Measurements from ENCODE around the gene FYN.
A peak's percentile ranks its signal among the peaks of the same experiment; 100 is the strongest.

The FYN gene

GRCh38 chr6:111769365-111770152 is 103.7 kb downstream of the FYN start:
- Histone ChIP-seq H3K9me3 (ENCODE audit: control insufficient read depth, low read length) (no peaks in the 10 kb centered on the region), H3K36me3 (ENCODE audit: control insufficient read depth, insufficient read depth, low read length) (peaks cover 20% of the 10 kb centered on the region), H3K4me3 (ENCODE audit: extremely low read depth, insufficient read depth, low read length, poor library complexity, severe bottlenecking) (no peak overlapping the region), H3K4me1 (ENCODE audit: control insufficient read depth, insufficient read depth, low read length, poor library complexity, severe bottlenecking) (peaks cover 6% of the 10 kb centered on the region), H3K27ac (ENCODE audit: low read depth, low read length, severe bottlenecking) (no peak overlapping the region)
- no CpG with 5 or more reads among the region's 1 CpG for WGBS, 2 experiments (ENCODE audit: insufficient coverage in 2 of 2)

- H3K4me3 ChIP-seq (ENCODE audit: extremely low read depth, insufficient read depth, low read length, poor library complexity, severe bottlenecking), result no peak overlapping the region
- no peaks in the 10 kb centered on the region for H3K9me3 ChIP-seq (ENCODE audit: control insufficient read depth, low read length)
- H3K4me1 ChIP-seq (ENCODE audit: control insufficient read depth, insufficient read depth, low read length, poor library complexity, severe bottlenecking), result no peaks in the 10 kb centered on the region
- no peak overlapping the region for H3K27ac ChIP-seq (ENCODE audit: low read depth, low read length, severe bottlenecking)
- H3K36me3 ChIP-seq (ENCODE audit: control insufficient read depth, insufficient read depth, low read length), result peaks cover 16% of the 10 kb centered on the region
- no CpG with 5 or more reads among the region's 2 CpGs for WGBS, 2 experiments (ENCODE audit: insufficient coverage in 2 of 2)
Observed at GRCh38 chr6:111768431-111768770, 104.9 kb downstream of the FYN start.

GRCh38 chr6:111767752-111768430 is 105.4 kb downstream of the FYN start:
- peaks cover 16% of the 10 kb centered on the region for H3K36me3 ChIP-seq (ENCODE audit: control insufficient read depth, insufficient read depth, low read length)
- H3K4me1 ChIP-seq (ENCODE audit: control insufficient read depth, insufficient read depth, low read length, poor library complexity, severe bottlenecking), result no peaks in the 10 kb centered on the region
- no peak overlapping the region for H3K4me3 ChIP-seq (ENCODE audit: extremely low read depth, insufficient read depth, low read length, poor library complexity, severe bottlenecking)
- H3K27ac ChIP-seq (ENCODE audit: low read depth, low read length, severe bottlenecking), result no peak overlapping the region
- WGBS, 2 experiments (ENCODE audit: insufficient coverage in 2 of 2), result no CpG with 5 or more reads among the region's 5 CpGs
- H3K9me3 ChIP-seq (ENCODE audit: control insufficient read depth, low read length), result no peaks in the 10 kb centered on the region

- H3K27ac ChIP-seq (ENCODE audit: low read depth, low read length, severe bottlenecking), result no peak overlapping the region
- peaks cover 15% of the 10 kb centered on the region for H3K36me3 ChIP-seq (ENCODE audit: control insufficient read depth, insufficient read depth, low read length)
- no peaks in the 10 kb centered on the region for H3K9me3 ChIP-seq (ENCODE audit: control insufficient read depth, low read length)
- H3K4me3 ChIP-seq (ENCODE audit: extremely low read depth, insufficient read depth, low read length, poor library complexity, severe bottlenecking), result no peak overlapping the region
- WGBS, 2 experiments (ENCODE audit: insufficient coverage in 2 of 2), result 85% methylated on average over 4 of the region's 5 CpGs; no CpG with 5 or more reads in 1 of the 2 experiments
- peaks cover 6% of the 10 kb centered on the region for H3K4me1 ChIP-seq (ENCODE audit: control insufficient read depth, insufficient read depth, low read length, poor library complexity, severe bottlenecking)
Observed at GRCh38 chr6:111766201-111766857, 106.9 kb downstream of the FYN start.

- Histone ChIP-seq H3K27ac (ENCODE audit: low read depth, low read length, severe bottlenecking) (no peak overlapping the region), H3K9me3 (ENCODE audit: control insufficient read depth, low read length) (no peaks in the 10 kb centered on the region), H3K36me3 (ENCODE audit: control insufficient read depth, insufficient read depth, low read length) (peaks cover 16% of the 10 kb centered on the region), H3K4me1 (ENCODE audit: control insufficient read depth, insufficient read depth, low read length, poor library complexity, severe bottlenecking) (peaks cover 11% of the 10 kb centered on the region), H3K4me3 (ENCODE audit: extremely low read depth, insufficient read depth, low read length, poor library complexity, severe bottlenecking) (no peak overlapping the region)
- 100% methylated on average over 1 of the region's 1 CpG for WGBS, 2 experiments (ENCODE audit: insufficient coverage in 2 of 2)
Observed at GRCh38 chr6:111765763-111766162, 107.5 kb downstream of the FYN start.

- Histone ChIP-seq H3K36me3 (ENCODE audit: control insufficient read depth, insufficient read depth, low read length) (peaks cover 13% of the 10 kb centered on the region), H3K27ac (ENCODE audit: low read depth, low read length, severe bottlenecking) (peak overlapping the region; percentile 39), H3K9me3 (ENCODE audit: control insufficient read depth, low read length) (no peaks in the 10 kb centered on the region), H3K4me1 (ENCODE audit: control insufficient read depth, insufficient read depth, low read length, poor library complexity, severe bottlenecking) (peaks cover 11% of the 10 kb centered on the region), H3K4me3 (ENCODE audit: extremely low read depth, insufficient read depth, low read length, poor library complexity, severe bottlenecking) (no peak overlapping the region)
- WGBS, 2 experiments (ENCODE audit: insufficient coverage in 2 of 2), result 33 to 53% methylated on average over 4 to 8 of the region's 13 CpGs
Observed at GRCh38 chr6:111764238-111765175, 108.7 kb downstream of the FYN start.

- no peak overlapping the region for H3K27ac ChIP-seq (ENCODE audit: low read depth, low read length, severe bottlenecking)
- no peak overlapping the region for H3K4me3 ChIP-seq (ENCODE audit: extremely low read depth, insufficient read depth, low read length, poor library complexity, severe bottlenecking)
- WGBS, 2 experiments (ENCODE audit: insufficient coverage in 2 of 2), result no CpG with 5 or more reads among the region's 2 CpGs
- H3K36me3 ChIP-seq (ENCODE audit: control insufficient read depth, insufficient read depth, low read length), result peaks cover 19% of the 10 kb centered on the region
- no peaks in the 10 kb centered on the region for H3K9me3 ChIP-seq (ENCODE audit: control insufficient read depth, low read length)
- H3K4me1 ChIP-seq (ENCODE audit: control insufficient read depth, insufficient read depth, low read length, poor library complexity, severe bottlenecking), result peaks cover 11% of the 10 kb centered on the region
Observed at GRCh38 chr6:111763381-111763780, 109.9 kb downstream of the FYN start.

GRCh38 chr6:111761783-111762312 is 111.4 kb downstream of the FYN start:
- no peaks in the 10 kb centered on the region for H3K9me3 ChIP-seq (ENCODE audit: control insufficient read depth, low read length)
- peak overlapping the region; percentile 33 for H3K27ac ChIP-seq (ENCODE audit: low read depth, low read length, severe bottlenecking)
- 74 to 91% methylated on average over 5 to 7 of the region's 7 CpGs for WGBS, 2 experiments (ENCODE audit: insufficient coverage in 2 of 2)
- no peak overlapping the region for H3K4me3 ChIP-seq (ENCODE audit: extremely low read depth, insufficient read depth, low read length, poor library complexity, severe bottlenecking)
- peaks cover 11% of the 10 kb centered on the region for H3K4me1 ChIP-seq (ENCODE audit: control insufficient read depth, insufficient read depth, low read length, poor library complexity, severe bottlenecking)
- peaks cover 19% of the 10 kb centered on the region for H3K36me3 ChIP-seq (ENCODE audit: control insufficient read depth, insufficient read depth, low read length)

- Histone ChIP-seq H3K4me1 (ENCODE audit: control insufficient read depth, insufficient read depth, low read length, poor library complexity, severe bottlenecking) (peaks cover 11% of the 10 kb centered on the region), H3K4me3 (ENCODE audit: extremely low read depth, insufficient read depth, low read length, poor library complexity, severe bottlenecking) (no peak overlapping the region), H3K9me3 (ENCODE audit: control insufficient read depth, low read length) (no peaks in the 10 kb centered on the region), H3K27ac (ENCODE audit: low read depth, low read length, severe bottlenecking) (peak overlapping the region; percentile 33), H3K36me3 (ENCODE audit: control insufficient read depth, insufficient read depth, low read length) (peaks cover 19% of the 10 kb centered on the region)
- WGBS, 2 experiments (ENCODE audit: insufficient coverage in 2 of 2), result 100% methylated on average over 1 to 2 of the region's 2 CpGs
Observed at GRCh38 chr6:111761212-111761611, 112.0 kb downstream of the FYN start.
